HEK293 (cell line): ENCODE measurements around the gene MIS18A.

ENCODE experiments used
- CTCF ChIA-PET: fragments of 350-600 bp; formaldehyde crosslinking; extraction: SDS; loops from one replicate; lab custom pipeline; 2021; ENCODE audit warnings: antibody characterized with exemption; lab: Yijun Ruan, JAX
- POLR2A ChIA-PET: fragments of 300-600 bp; formaldehyde crosslinking; extraction: SDS; loops from one replicate; lab custom pipeline; 2020; ENCODE audit warnings: antibody characterized with exemption, inconsistent platforms; lab: Yijun Ruan, JAX
- H3K27ac ChIP-seq: fragments of 200-500 bp; sonication (Bioruptor generic); 2 replicates; pipeline ENCODE4 v1.5.1; 2014; ENCODE audit warnings: low read depth, low read length, control low read depth, inconsistent platforms; ENCODE audit errors: extremely low read depth
- H3K36me3 ChIP-seq, 2 experiments: fragments of 200-500 bp in 1 of 2; sonication (Bioruptor generic) in 1 of 2; 1 replicate in 1 of 2; 2 replicates in 1 of 2; pipeline ENCODE4 v1.5.1; 2014 to 2017; ENCODE audit warnings: inconsistent platforms in 2 of 2, low read length in 2 of 2; ENCODE audit not compliant: control insufficient read depth in 2 of 2, insufficient read depth in 1 of 2
- H3K4me1 ChIP-seq: fragments of 200-500 bp; sonication (Bioruptor generic); 2 replicates; pipeline ENCODE4 v1.5.1; 2014; ENCODE audit warnings: mild to moderate bottlenecking, low read length, inconsistent platforms; ENCODE audit not compliant: control insufficient read depth, insufficient read depth
- H3K4me3 ChIP-seq: 2 replicates; pipeline ENCODE4 v1.5.1; 2011; ENCODE audit warnings: low read depth, mild to moderate bottlenecking, control low read depth, low read length, moderate library complexity
- H3K9me3 ChIP-seq: fragments of 200-500 bp; sonication (Bioruptor generic); 2 replicates; pipeline ENCODE4 v1.5.1; 2014; ENCODE audit warnings: low read depth, low read length, inconsistent platforms; ENCODE audit not compliant: control insufficient read depth, insufficient read depth
- ELK4 ChIP-seq: IDR thresholded peaks from 2 replicates; pipeline ENCODE4 v1.6.1; 2011; ENCODE audit warnings: mild to moderate bottlenecking, low read depth, low read length, borderline replicate concordance
- GLI4 ChIP-seq: fragments of 450-650 bp; formaldehyde crosslinking; IDR thresholded peaks from 2 replicates; pipeline ENCODE4 v1.5.1; 2016; ENCODE audit warnings: missing biosample characterization, missing genetic modification characterization
- KLF10 ChIP-seq: fragments of 450-650 bp; IDR thresholded peaks from 2 replicates; pipeline ENCODE4 v1.5.1; 2018; ENCODE audit warnings: missing biosample characterization, mild to moderate bottlenecking, missing genetic modification characterization
- MZF1 ChIP-seq: fragments of 450-650 bp; formaldehyde crosslinking; IDR thresholded peaks from 2 replicates; pipeline ENCODE4 v1.5.1; 2017; ENCODE audit warnings: missing biosample characterization, missing genetic modification characterization, borderline replicate concordance
- OSR2 ChIP-seq: fragments of 450-650 bp; formaldehyde crosslinking; IDR thresholded peaks from 2 replicates; pipeline ENCODE4 v1.5.1; 2016; ENCODE audit warnings: missing biosample characterization, missing genetic modification characterization
- PRDM1 ChIP-seq: fragments of 450-650 bp; formaldehyde crosslinking; IDR thresholded peaks from 2 replicates; pipeline ENCODE4; 2016; ENCODE audit warnings: missing biosample characterization, missing genetic modification characterization
- SP3 ChIP-seq: fragments of 450-650 bp; formaldehyde crosslinking; IDR thresholded peaks from 2 replicates; pipeline ENCODE4 v1.5.1; 2016; ENCODE audit warnings: missing biosample characterization, missing genetic modification characterization
- TCF7L2 ChIP-seq: IDR thresholded peaks from 2 replicates; pipeline ENCODE4 v1.6.1; 2011; ENCODE audit warnings: low read depth, mild to moderate bottlenecking, inconsistent platforms, low read length, moderate library complexity, borderline replicate concordance
- ZBTB17 ChIP-seq: fragments of 450-650 bp; formaldehyde crosslinking; IDR thresholded peaks from 2 replicates; pipeline ENCODE4 v1.5.1; 2016; ENCODE audit warnings: missing biosample characterization, missing genetic modification characterization
- ZEB2 ChIP-seq: fragments of 450-650 bp; formaldehyde crosslinking; IDR thresholded peaks from 2 replicates; pipeline ENCODE4 v1.5.1; 2016; ENCODE audit warnings: missing biosample characterization, missing genetic modification characterization
- ZNF175 ChIP-seq: fragments of 450-650 bp; formaldehyde crosslinking; IDR thresholded peaks from 2 replicates; pipeline ENCODE4 v1.5.1; 2016; ENCODE audit warnings: missing biosample characterization, missing genetic modification characterization
- ZNF184 ChIP-seq: fragments of 450-650 bp; IDR thresholded peaks from 2 replicates; pipeline ENCODE4 v1.5.1; 2018; ENCODE audit warnings: missing biosample characterization, mild to moderate bottlenecking, missing genetic modification characterization
- ZNF223 ChIP-seq: fragments of 450-650 bp; formaldehyde crosslinking; IDR thresholded peaks from 2 replicates; pipeline ENCODE4 v1.5.1; 2016; ENCODE audit warnings: missing biosample characterization, missing genetic modification characterization
- ZNF248 ChIP-seq: fragments of 450-650 bp; formaldehyde crosslinking; IDR thresholded peaks from 2 replicates; pipeline ENCODE4 v1.5.1; 2017; ENCODE audit warnings: missing biosample characterization, missing genetic modification characterization
- ZNF26 ChIP-seq: fragments of 450-650 bp; formaldehyde crosslinking; IDR thresholded peaks from 2 replicates; pipeline ENCODE4 v1.5.1; 2016; ENCODE audit warnings: missing biosample characterization, missing genetic modification characterization
- ZNF366 ChIP-seq: fragments of 450-650 bp; formaldehyde crosslinking; conservative IDR thresholded peaks from 2 replicates; pipeline ENCODE4 v1.5.1; 2016; ENCODE audit warnings: missing biosample characterization, missing genetic modification characterization
- ZNF404 ChIP-seq: fragments of 450-650 bp; formaldehyde crosslinking; IDR thresholded peaks from 2 replicates; pipeline ENCODE4 v1.5.1; 2017; ENCODE audit warnings: missing biosample characterization, missing genetic modification characterization
- ZNF513 ChIP-seq: fragments of 450-650 bp; IDR thresholded peaks from 2 replicates; pipeline ENCODE4 v1.5.1; 2018; ENCODE audit warnings: missing biosample characterization, missing genetic modification characterization
- ZNF558 ChIP-seq: fragments of 450-650 bp; formaldehyde crosslinking; IDR thresholded peaks from 2 replicates; pipeline ENCODE4 v1.5.1; 2016; ENCODE audit warnings: missing biosample characterization, missing genetic modification characterization
- ZNF596 ChIP-seq: fragments of 450-650 bp; IDR thresholded peaks from 2 replicates; pipeline ENCODE4 v1.5.0; 2018; ENCODE audit warnings: missing biosample characterization, mild to moderate bottlenecking, missing genetic modification characterization, moderate library complexity
- ZNF600 ChIP-seq: fragments of 450-650 bp; formaldehyde crosslinking; IDR thresholded peaks from 2 replicates; pipeline ENCODE4 v1.5.1; 2016; ENCODE audit warnings: missing biosample characterization, missing genetic modification characterization
- ZNF660 ChIP-seq: fragments of 450-650 bp; IDR thresholded peaks from 2 replicates; pipeline ENCODE4 v1.5.1; 2018; ENCODE audit warnings: missing biosample characterization, mild to moderate bottlenecking, missing genetic modification characterization
- ZNF707 ChIP-seq: fragments of 450-650 bp; formaldehyde crosslinking; IDR thresholded peaks from 2 replicates; pipeline ENCODE4 v1.5.1; 2016; ENCODE audit warnings: missing biosample characterization, missing genetic modification characterization
- TF ChIP-seq, protein P1 (sequence below): fragments of 450-650 bp; formaldehyde crosslinking; IDR thresholded peaks from 2 replicates; pipeline ENCODE4 v1.5.1; 2016; ENCODE audit warnings: missing biosample characterization, missing genetic modification characterization
- TF ChIP-seq, protein P2 (sequence below): fragments of 450-650 bp; formaldehyde crosslinking; conservative IDR thresholded peaks from 2 replicates; pipeline ENCODE4 v1.5.1; 2016; ENCODE audit warnings: low read depth, missing biosample characterization, missing genetic modification characterization

The MIS18A gene

DNA sequence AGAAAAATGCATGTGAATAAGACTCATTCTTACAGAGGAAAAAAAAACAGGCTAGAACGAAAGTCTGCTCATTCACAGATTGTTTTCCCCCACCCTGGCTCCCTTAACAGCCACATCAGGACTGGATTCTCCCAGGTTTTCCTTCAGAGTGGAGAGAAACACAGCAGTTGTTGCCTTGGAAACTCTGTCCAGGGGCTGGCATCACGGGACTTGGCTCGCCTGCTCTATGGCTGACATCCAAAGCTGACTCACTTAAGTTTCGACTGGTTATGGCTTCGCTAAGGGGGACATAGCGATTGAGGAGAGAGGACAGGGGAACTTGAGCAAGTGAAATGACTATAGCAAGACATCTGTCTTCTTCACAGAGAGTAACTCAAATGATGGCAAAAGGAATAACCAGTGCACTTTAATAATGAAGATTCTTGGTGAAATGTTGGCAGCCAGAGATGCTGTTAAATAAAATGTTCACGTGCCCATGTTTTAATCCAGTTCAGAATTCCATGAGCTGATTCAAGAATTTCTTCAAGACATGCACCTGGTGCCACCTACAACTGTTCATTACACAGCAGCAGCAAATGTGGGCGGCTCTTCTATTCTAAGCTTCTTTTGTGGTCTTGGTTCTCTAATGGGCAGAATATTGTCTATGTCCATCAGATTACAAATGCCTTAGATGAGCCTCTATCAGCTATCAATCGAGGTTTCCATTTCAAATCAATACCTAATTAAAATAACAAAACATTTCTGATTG is 21.8 kb downstream of the MIS18A start:
- POLR2A ChIA-PET: interaction anchor here (1.3 to 1.5 kb wide), 2 partner anchors 9 to 22 kb away, joined by 3 read pairs; partner anchors contain the start of gene MIS18A
- Histone ChIP-seq H3K36me3 (no peaks in the 10 kb centered on the region), H3K4me1 (peaks cover 9% of the 10 kb centered on the region), H3K27ac (no peak overlapping the region), H3K4me3 (no peak overlapping the region), H3K9me3 (no peaks in the 10 kb centered on the region)
- CTCF ChIA-PET: interaction anchor here (0.6 to 5.1 kb wide), 20 partner anchors 9 to 654 kb away, joined by 3 to 71 read pairs (median 4); partner anchors contain the start of genes HUNK and MIS18A
- TF ChIP-seq ZNF248 (tag by site-specific recombination) (no peak), ZNF558 (tag by site-specific recombination) (0 out of 2 replicates have a peak, but pooled peaks have one; percentile 19), ZNF600 (tag by site-specific recombination) (peak; percentile 74), ZNF660 (0 out of 2 replicates have a peak, but pooled peaks have one; percentile 35), ZNF366 (0 out of 2 replicates have a peak, but pooled peaks have one; percentile 21), ZNF707 (tag by site-specific recombination) (no peak), PRDM1 (tag by site-specific recombination) (peak; percentile 72; the same call in 1 of the 2 replicates), ZNF26 (tag by site-specific recombination) (no peak), ZNF175 (no peak), SP3 (no peak), ZNF223 (tag by site-specific recombination) (no peak), ZNF404 (tag by site-specific recombination) (no peak), ZNF184 (tag by site-specific recombination) (peak; percentile 61), ZEB2 (tag by site-specific recombination) (0 out of 2 replicates have a peak, but pooled peaks have one; percentile 14), OSR2 (tag by site-specific recombination) (no peak), TCF7L2 (no peak), KLF10 (tag by site-specific recombination) (no peak), ELK4 (no peak), MZF1 (tag by site-specific recombination) (no peak), GLI4 (tag by site-specific recombination) (no peak), ZBTB17 (tag by site-specific recombination) (peak; percentile 96), ZNF596 (no peak), ZNF513 (tag by site-specific recombination) (no peak)
- TF ChIP-seq, protein P1, sequence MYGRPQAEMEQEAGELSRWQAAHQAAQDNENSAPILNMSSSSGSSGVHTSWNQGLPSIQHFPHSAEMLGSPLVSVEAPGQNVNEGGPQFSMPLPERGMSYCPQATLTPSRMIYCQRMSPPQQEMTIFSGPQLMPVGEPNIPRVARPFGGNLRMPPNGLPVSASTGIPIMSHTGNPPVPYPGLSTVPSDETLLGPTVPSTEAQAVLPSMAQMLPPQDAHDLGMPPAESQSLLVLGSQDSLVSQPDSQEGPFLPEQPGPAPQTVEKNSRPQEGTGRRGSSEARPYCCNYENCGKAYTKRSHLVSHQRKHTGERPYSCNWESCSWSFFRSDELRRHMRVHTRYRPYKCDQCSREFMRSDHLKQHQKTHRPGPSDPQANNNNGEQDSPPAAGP (tag by site-specific recombination): no peak
- TF ChIP-seq, protein P2, sequence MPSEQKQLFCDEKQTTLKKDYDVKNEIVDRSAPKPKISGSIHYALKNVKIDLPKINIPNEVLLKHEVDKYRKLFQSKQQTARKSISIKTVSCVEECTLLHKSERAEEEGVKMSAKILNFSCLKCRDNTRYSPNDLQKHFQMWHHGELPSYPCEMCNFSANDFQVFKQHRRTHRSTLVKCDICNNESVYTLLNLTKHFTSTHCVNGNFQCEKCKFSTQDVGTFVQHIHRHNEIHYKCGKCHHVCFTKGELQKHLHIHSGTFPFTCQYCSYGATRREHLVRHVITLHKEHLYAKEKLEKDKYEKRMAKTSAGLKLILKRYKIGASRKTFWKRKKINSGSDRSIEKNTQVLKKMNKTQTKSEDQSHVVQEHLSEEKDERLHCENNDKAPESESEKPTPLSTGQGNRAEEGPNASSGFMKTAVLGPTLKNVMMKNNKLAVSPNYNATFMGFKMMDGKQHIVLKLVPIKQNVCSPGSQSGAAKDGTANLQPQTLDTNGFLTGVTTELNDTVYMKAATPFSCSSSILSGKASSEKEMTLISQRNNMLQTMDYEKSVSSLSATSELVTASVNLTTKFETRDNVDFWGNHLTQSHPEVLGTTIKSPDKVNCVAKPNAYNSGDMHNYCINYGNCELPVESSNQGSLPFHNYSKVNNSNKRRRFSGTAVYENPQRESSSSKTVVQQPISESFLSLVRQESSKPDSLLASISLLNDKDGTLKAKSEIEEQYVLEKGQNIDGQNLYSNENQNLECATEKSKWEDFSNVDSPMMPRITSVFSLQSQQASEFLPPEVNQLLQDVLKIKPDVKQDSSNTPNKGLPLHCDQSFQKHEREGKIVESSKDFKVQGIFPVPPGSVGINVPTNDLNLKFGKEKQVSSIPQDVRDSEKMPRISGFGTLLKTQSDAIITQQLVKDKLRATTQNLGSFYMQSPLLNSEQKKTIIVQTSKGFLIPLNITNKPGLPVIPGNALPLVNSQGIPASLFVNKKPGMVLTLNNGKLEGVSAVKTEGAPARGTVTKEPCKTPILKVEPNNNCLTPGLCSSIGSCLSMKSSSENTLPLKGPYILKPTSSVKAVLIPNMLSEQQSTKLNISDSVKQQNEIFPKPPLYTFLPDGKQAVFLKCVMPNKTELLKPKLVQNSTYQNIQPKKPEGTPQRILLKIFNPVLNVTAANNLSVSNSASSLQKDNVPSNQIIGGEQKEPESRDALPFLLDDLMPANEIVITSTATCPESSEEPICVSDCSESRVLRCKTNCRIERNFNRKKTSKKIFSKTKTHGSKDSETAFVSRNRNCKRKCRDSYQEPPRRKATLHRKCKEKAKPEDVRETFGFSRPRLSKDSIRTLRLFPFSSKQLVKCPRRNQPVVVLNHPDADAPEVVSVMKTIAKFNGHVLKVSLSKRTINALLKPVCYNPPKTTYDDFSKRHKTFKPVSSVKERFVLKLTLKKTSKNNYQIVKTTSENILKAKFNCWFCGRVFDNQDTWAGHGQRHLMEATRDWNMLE (tag by site-specific recombination): no peak
